Omental fat pad (tissue), 4 donors: ENCODE results near the gene HPS4. TPM values are rescaled to one million over a fixed set of nuclear protein-coding genes. Genes with fewer than 3 reads are reported as not detected.
"Not testable (repeated sequence)": the region's sequence is repeated elsewhere in the genome, so short reads cannot be mapped to it uniquely, and the experiment has no call there.

Source experiments
- ATAC-seq: fragments of 150-250 bp; one replicate; pipeline ENCODE4 v1.9.1; 2016; ENCODE audit warnings: mild to moderate bottlenecking, moderate library complexity; ENCODE audit not compliant: low FRiP score
- DNase-seq: peaks from one replicate; pipeline ENCODE4 v3.0.0-alpha.2; 2019; ENCODE audit warnings: low spot score
- CTCF ChIP-seq, 3 donors: fragments of 450-650 bp; IDR thresholded peaks; one replicate each; pipeline ENCODE4 v1.5.1; 2016 to 2017; ENCODE audit warnings: antibody characterized with exemption in 3 of 3, mild to moderate bottlenecking in 3 of 3, moderate library complexity in 2 of 3
- total RNA-seq, 4 donors: library from RNA; depleted of rRNA; stranded (reverse); fragments of >200 nt; gene quantifications; one replicate each; pipeline ENCODE4 v1.1.0, GENCODE V29; 2016

The HPS4 gene
- total RNA-seq: 10 to 100 TPM; 14.3 to 40.5 (median 24.2) TPM

DNA sequence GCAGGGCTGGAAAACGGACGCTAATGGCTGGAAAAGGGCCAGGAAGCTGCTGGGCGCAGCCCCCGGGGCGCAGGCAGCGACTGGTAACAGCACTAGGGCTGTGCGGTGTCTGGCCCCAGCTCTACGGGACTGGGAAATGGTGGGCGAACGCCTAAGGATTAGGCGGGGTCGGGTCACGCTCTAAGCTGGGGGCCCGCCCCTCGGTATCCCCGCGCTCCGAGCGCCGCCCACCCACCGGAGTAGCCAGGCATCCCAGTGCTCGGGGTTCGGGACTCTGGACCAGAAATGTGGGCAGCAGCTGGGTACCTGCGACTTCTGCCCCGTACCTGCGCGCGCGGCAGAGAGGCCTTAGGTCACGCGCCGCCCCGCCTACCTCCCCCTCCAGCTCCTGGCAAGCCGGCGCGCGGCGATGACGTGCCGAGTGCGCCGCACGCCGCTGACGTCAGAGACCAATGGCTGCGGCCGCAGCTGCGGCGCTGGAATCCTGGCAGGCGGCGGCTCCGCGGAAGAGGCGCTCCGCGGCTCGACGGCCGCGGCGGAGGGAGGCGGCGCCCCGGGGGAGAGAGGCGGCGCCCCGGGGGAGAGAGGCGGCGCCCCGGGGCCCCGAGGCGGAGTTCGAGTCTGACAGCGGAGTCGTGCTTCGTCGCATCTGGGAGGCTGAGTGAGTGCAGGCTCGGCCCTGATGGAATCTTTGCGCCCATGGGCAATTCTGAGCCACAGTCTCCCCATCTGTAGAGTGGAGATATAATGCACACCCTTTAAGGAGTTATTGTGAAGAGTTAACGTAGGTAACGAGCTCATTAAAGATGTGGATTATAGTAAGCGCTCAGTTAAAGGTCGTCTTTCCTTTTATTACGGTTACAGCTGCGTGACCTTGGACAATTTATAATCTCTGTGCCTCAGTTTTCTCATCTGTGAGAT, at the start of gene HPS4, which contains the start of gene SRRD:
TSS of gene HPS4 (minus strand) at position 345 of the 921 bp plus-strand sequence. CDS start 2,021 bp downstream, outside the sequence.
TSS of gene SRRD (plus strand) at position 439 of the 921 bp plus-strand sequence. CDS start at position 453, 14 bp downstream.
- DNase-seq (peak; percentile 79), ATAC-seq (peak; percentile 91)
- TF ChIP-seq CTCF (IDR thresholded peaks at IDR 0.05): no peak

DNA sequence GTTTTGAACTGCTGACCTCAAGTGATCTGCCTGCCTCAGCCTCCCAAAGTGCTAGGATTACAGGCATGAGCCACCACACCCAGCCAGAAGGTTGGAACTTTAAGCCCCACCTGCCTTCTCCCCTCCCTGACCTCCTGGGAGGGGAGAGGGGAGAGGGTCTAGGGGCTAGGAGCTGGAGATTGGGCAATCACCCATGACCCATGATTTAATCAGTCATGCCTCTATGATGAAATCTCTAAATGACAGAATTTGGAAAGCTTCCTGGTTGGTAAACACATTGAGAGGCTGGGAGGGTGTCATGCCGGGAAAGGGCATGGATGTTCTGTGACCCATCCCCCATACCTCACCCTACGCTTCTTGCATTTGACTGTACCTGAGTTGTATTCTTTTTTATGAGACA, 45.8 kb upstream of the HPS4 start:
- ATAC-seq (peak; percentile 31), DNase-seq (no peak)
- TF ChIP-seq CTCF (IDR thresholded peaks at IDR 0.05): no peak

DNA sequence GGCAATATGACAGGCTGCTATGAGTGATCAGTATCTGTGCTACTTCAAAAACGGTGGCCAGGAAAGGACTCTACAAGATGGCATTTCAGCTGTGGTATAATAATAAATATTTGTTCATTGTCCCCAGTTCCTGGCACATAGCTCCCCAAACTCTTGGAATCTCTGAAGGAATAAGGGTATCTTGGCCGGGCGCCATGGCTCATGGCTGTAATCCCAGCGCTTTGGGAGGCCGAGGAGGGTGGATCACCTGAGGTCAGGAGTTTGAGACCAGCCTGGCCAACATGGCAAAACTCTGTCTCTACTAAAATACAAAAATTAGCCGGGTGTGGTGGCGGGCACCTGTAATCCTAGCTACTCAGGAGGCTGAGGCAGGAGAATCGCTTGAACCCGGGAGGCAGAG, 44.9 kb upstream of the HPS4 start:
- not testable (repeated sequence) for DNase-seq, ATAC-seq

DNA sequence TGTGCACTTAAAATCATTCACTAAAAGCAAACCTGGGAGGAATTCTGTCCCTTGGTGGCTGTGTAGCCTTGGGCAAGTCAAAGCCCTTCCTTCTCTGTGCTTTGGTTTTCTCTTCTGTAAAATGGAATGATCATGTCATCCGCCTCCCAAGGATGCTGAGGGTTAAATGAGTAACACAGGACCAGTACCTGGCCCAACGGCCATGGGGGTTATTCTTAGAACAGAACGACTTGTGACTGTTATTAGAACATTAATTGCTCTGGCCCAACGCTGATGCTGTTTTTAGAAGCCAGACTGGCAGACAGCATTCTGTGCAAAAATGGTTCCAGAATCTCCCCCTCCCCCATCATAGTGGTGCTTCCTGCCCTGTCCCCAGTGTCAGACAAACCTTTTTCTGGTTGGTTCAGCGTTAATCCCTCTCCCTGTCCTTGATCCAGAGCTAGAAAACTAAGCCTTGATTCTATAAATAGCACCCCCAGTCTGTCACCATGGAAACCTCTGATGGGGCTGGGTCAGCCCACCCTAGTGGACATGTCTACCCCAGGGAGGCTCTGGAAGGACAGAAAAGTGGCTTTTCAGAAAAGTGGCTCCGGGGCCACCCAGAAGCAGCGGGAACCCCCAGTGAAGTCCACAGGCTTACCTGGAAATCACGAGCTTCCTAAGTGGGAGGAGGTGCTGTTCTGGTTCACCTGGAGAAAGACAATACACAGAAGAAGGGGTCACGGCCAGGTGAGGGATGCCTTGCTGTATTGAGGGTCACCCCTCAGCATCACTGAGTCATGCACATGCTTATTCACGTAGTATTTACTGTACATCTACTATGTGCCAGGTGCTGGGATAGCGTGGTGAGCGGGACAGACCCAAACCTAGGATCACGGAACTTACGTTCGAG, 44.2 kb upstream of the HPS4 start:
- DNase-seq (no peak), ATAC-seq (no peak)
- TF ChIP-seq CTCF (IDR thresholded peaks at IDR 0.05): no peak

DNA sequence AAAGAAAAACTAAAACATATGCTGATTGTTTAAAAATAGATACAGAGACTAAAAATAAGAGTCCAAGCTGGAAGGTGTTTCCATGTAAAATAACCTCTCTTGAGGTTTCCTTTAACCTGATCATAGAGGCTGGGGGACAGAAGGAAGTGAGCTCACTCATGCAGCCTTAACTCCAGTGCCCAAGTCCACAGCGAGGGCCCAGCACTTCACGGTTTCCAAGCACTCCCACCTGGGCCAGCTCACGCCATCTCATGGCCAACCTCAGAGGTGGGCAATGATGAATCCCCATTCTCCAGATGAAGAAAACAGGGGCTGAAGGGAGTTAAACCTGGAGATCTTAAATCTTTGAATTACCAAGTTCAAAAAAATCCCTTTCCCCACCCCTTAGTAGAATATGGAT, 43.6 kb upstream of the HPS4 start:
- ATAC-seq (no peak), DNase-seq (no peak)
- TF ChIP-seq CTCF (IDR thresholded peaks at IDR 0.05): no peak

- ATAC-seq (no peak), DNase-seq (no peak)
- TF ChIP-seq CTCF (IDR thresholded peaks at IDR 0.05): no peak
Observed at GRCh38 chr22:26525946-26526564, 42.5 kb upstream of the HPS4 start.

DNA sequence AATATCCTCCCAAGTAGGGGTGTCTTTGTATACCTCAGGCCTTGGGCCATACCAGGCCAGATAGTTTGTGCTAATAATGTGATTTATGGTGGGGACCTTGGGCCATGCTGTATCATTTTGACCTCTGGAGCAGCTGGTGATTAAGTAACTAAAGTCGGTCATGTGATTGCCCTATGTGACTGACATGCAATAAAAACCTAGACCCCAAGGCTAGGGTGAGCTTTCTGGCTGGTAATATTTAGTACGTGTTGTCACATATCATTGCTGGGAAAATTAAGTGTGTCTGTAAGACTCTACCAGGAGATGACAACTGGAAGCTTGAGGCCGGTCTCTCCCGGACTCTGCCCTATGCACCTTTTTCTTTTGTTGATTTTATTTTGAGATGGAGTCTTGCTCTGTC, 41.3 kb upstream of the HPS4 start:
- DNase-seq (no peak), ATAC-seq (no peak)
- no peak for TF ChIP-seq CTCF (IDR thresholded peaks at IDR 0.05)
